ENCODE measurements around the gene KIAA1958. TPM values are rescaled to one million over a fixed set of nuclear protein-coding genes. Genes with fewer than 3 reads are reported as not detected.

The KIAA1958 gene
- total RNA-seq, 1 experiment from 2014 or later, result 18.5 TPM

DNA sequence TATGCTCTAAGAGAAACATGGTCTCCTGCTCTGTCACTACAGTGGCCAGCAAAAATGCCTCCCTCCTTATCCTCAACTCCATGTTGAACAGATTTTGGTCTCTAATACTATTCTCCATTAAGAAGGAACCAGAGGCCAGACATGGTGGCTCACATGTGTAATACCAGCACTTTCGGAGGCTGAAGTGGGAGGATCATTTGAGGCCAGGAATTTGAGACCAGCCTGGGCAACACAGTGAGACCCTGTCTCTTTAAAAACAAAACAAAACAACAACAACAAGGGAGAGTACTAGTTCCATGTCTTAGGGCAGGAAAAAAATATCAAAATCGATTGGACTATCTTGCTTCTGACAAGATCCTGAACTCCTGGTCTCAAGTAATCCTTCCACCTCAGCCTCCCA is 216.7 kb downstream of the KIAA1958 start:
- ChIA-PET RAD21 (ENCODE audit: low non-redundant PET in 1 of 2, low total read pairs in 2 of 2, uncharacterized antibody in 2 of 2, unreplicated experiment in 2 of 2) (no interaction called here), CTCF (no interaction called here), POLR2A (interaction anchor here (0.6 kb wide), 1 partner anchor 257 kb away, joined by 3 read pairs; no protein-coding TSS in a partner anchor)
- no peak for ATAC-seq
- BruUV-seq (replicated peaks), result no TSS peak
- no peaks in the 10 kb centered on the region for H3K9me2 ChIP-seq (ENCODE audit: insufficient read depth)
- H3K27me3 ChIP-seq (ENCODE audit: insufficient read depth, low read length), result no peaks in the 10 kb centered on the region
- TF ChIP-seq YY1 (IDR thresholded peaks at IDR 0.05; ENCODE audit: extremely low read depth, insufficient replicate concordance, low read depth, low read length) (no peak), FOSL1 (IDR thresholded peaks at IDR 0.05; ENCODE audit: low read depth) (no peak), ZFX (IDR thresholded peaks at IDR 0.05) (no peak), RAD21 (IDR thresholded peaks at IDR 0.05; ENCODE audit: low read depth) (no peak), POLR2AphosphoS5 (IDR thresholded peaks at IDR 0.05; ENCODE audit: low read depth, low read length) (no peak), SP1 (IDR thresholded peaks at IDR 0.05; ENCODE audit: low read depth) (no peak), SIN3A (IDR thresholded peaks at IDR 0.05; ENCODE audit: low read depth) (no peak), POLR2A (IDR thresholded peaks at IDR 0.05; ENCODE audit: borderline replicate concordance, extremely low read depth, insufficient read depth, insufficient read length) (no peak), REST (IDR thresholded peaks at IDR 0.05; ENCODE audit: low read depth) (no peak), ELF1 (IDR thresholded peaks at IDR 0.05; ENCODE audit: borderline replicate concordance, low read depth) (no peak), MAX (IDR thresholded peaks at IDR 0.05) (no peak), CBX3 (IDR thresholded peaks at IDR 0.05; ENCODE audit: low read depth) (no peak)
- TF ChIP-seq, protein P1, sequence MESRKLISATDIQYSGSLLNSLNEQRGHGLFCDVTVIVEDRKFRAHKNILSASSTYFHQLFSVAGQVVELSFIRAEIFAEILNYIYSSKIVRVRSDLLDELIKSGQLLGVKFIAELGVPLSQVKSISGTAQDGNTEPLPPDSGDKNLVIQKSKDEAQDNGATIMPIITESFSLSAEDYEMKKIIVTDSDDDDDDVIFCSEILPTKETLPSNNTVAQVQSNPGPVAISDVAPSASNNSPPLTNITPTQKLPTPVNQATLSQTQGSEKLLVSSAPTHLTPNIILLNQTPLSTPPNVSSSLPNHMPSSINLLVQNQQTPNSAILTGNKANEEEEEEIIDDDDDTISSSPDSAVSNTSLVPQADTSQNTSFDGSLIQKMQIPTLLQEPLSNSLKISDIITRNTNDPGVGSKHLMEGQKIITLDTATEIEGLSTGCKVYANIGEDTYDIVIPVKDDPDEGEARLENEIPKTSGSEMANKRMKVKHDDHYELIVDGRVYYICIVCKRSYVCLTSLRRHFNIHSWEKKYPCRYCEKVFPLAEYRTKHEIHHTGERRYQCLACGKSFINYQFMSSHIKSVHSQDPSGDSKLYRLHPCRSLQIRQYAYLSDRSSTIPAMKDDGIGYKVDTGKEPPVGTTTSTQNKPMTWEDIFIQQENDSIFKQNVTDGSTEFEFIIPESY (IDR thresholded peaks at IDR 0.05; ENCODE audit: extremely low read depth, insufficient replicate concordance, low read length), result no peak
- TF ChIP-seq, protein P2, sequence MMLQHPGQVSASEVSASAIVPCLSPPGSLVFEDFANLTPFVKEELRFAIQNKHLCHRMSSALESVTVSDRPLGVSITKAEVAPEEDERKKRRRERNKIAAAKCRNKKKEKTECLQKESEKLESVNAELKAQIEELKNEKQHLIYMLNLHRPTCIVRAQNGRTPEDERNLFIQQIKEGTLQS (IDR thresholded peaks at IDR 0.05), result no peak
- TF ChIP-seq, protein P3, sequence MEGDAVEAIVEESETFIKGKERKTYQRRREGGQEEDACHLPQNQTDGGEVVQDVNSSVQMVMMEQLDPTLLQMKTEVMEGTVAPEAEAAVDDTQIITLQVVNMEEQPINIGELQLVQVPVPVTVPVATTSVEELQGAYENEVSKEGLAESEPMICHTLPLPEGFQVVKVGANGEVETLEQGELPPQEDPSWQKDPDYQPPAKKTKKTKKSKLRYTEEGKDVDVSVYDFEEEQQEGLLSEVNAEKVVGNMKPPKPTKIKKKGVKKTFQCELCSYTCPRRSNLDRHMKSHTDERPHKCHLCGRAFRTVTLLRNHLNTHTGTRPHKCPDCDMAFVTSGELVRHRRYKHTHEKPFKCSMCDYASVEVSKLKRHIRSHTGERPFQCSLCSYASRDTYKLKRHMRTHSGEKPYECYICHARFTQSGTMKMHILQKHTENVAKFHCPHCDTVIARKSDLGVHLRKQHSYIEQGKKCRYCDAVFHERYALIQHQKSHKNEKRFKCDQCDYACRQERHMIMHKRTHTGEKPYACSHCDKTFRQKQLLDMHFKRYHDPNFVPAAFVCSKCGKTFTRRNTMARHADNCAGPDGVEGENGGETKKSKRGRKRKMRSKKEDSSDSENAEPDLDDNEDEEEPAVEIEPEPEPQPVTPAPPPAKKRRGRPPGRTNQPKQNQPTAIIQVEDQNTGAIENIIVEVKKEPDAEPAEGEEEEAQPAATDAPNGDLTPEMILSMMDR (IDR thresholded peaks at IDR 0.05 in 2 of 3, conservative IDR thresholded peaks at IDR 0.05 in 1 of 3; ENCODE audit: borderline replicate concordance in 1 of 3, insufficient read depth in 1 of 3, low read depth in 2 of 3, low read length in 2 of 3), result no peak
- H3K4me2 ChIP-seq (ENCODE audit: low read length), result no peak overlapping the region
- no peaks in the 10 kb centered on the region for H3K9me3 ChIP-seq (ENCODE audit: control insufficient read depth in 1 of 2, insufficient read depth in 1 of 2, low read depth in 1 of 2, low read length in 2 of 2)
- H4K20me1 ChIP-seq (ENCODE audit: insufficient read depth), result 0 out of 2 replicates have a peak, but pooled peaks cover 7% of the 10 kb centered on the region
- no peak for DNase-seq (ENCODE audit: low read depth, low spot score)
- H3K36me3 ChIP-seq (ENCODE audit: control insufficient read depth in 1 of 2, insufficient read depth in 2 of 2, low read length in 2 of 2), result no peaks in the 10 kb centered on the region
- no peak overlapping the region for H2AFZ ChIP-seq (ENCODE audit: low read depth, low read length, poor library complexity, severe bottlenecking)
- H3K9ac ChIP-seq (ENCODE audit: low read length), result no peak overlapping the region
- peaks cover 32% of the 10 kb centered on the region for H3K79me2 ChIP-seq (ENCODE audit: insufficient read depth, low read length)
- intact Hi-C loops (cut with micrococcal nuclease), result no loop called here
- H3K4me1 ChIP-seq (ENCODE audit: control insufficient read depth in 1 of 2, insufficient read depth in 2 of 2, low read length in 2 of 2), result no peaks in the 10 kb centered on the region
- H3K4me3 ChIP-seq (replicated peaks in 1 of 2; ENCODE audit: low read depth in 1 of 2, low read length in 2 of 2), result no peak overlapping the region
- H3K27ac ChIP-seq (ENCODE audit: low read depth, low read length), result no peak overlapping the region

Data from HCT116 (cell line).